T-helper 17 cell (primary cell): ENCODE data around the gene ZNF512B. TPM values are rescaled to one million over a fixed set of nuclear protein-coding genes. Genes with fewer than 3 reads are reported as not detected.
"Not testable (repeated sequence)": the region's sequence is repeated elsewhere in the genome, so short reads cannot be mapped to it uniquely, and the experiment has no call there.

Source experiments
- ATAC-seq: fragments of 150-1000 bp; cut with Tn5 transposase; 2 replicates; pipeline ENCODE4 v1.10.0; 2021; ENCODE audit warnings: mild to moderate bottlenecking, moderate library complexity
- DNase-seq, 3 donors: peaks; one replicate each; pipeline versions ENCODE4 v3.0.0 to v3.0.0-alpha.2; 2020 to 2021
- H3K9me3 ChIP-seq: one replicate; pipeline ENCODE4 v1.7.0; 2013; ENCODE audit warnings: low read length, mild to moderate bottlenecking; ENCODE audit not compliant: control insufficient read depth, poor library complexity, severe bottlenecking
- H3K27ac Mint-ChIP-seq: one replicate; pipeline ENCODE4 v1.8.0; 2022; ENCODE audit warnings: mild to moderate bottlenecking, moderate library complexity, mixed read lengths
- H3K27me3 Mint-ChIP-seq: one replicate; pipeline ENCODE4 v1.8.0; 2022; ENCODE audit warnings: mixed read lengths
- H3K36me3 Mint-ChIP-seq: one replicate; pipeline ENCODE4 v1.8.0; 2022; ENCODE audit warnings: low read depth, mixed read lengths
- H3K4me1 Mint-ChIP-seq: one replicate; pipeline ENCODE4 v1.8.0; 2022; ENCODE audit warnings: mild to moderate bottlenecking, mixed read lengths
- H3K4me3 Mint-ChIP-seq: one replicate; pipeline ENCODE4 v1.8.0; 2022; ENCODE audit warnings: mild to moderate bottlenecking, moderate library complexity, mixed read lengths
- total RNA-seq, 4 donors: library from RNA in 2 of 4; stranded (reverse) in 2 of 4; gene quantifications; one replicate each; pipeline ENCODE4 v1.2.3 and lab custom pipeline; 2022 to 2026

Gene ZNF512B
- total RNA-seq, 2 donors from 2014 or later: 17.9 to 18.8 TPM

DNA sequence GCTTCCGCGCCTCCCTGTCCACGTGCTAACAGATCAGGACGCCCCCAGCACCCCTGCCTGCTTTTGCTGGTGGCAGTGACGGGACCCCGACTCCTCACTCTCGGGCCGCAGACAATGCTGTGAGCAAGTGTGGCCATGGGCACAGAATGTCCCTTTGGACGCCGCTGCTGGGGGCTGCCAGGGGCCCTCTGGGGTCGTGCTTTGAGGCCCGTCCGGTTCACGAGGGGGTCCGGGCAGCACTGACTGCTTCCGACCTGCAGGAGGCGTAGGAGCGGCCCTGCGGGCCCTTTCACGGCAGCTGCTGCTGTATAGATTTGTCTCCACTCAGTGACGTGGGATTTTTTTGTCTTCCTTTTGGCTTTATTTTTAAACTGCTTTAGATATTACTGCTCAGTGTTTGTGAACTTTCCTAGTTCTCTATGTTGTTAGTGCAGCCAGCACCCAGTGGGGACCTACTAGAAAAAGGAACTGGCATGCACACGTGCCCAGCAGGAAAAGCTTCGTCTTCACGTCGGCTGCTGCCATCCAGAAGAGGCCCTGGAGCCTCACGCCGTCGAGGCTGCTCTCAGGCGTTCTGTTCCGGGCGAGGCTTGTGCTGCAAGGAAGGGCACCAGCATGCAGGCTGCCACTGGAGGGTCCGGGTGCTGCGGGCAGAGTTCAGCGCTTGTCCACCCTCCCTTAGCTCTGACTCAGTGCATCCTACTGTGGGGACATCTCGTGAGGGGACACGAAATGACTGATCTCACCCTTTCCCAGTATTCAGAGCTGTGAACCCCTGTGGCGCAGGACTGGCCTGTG, 35.3 kb downstream of the ZNF512B start:
- Mint-ChIP-seq H3K36me3 (no peaks in the 10 kb centered on the region), H3K4me3 (no peak overlapping the region), H3K27me3 (no peaks in the 10 kb centered on the region), H3K4me1 (peaks cover 12% of the 10 kb centered on the region), H3K27ac (peak overlapping the region; percentile 39)
- ATAC-seq: no peak
- no peaks in the 10 kb centered on the region for H3K9me3 ChIP-seq
- no peak for DNase-seq

- Mint-ChIP-seq H3K27ac (no peak overlapping the region), H3K36me3 (no peaks in the 10 kb centered on the region), H3K27me3 (no peaks in the 10 kb centered on the region), H3K4me1 (peaks cover 12% of the 10 kb centered on the region), H3K4me3 (no peak overlapping the region)
- ATAC-seq: no peak
- no peak for DNase-seq
- no peaks in the 10 kb centered on the region for H3K9me3 ChIP-seq
These were observed 36.1 kb downstream of the ZNF512B start for GRCh38 chr20:63933646-63934045.

GRCh38 chr20:63932606-63933160, 37.0 kb downstream of the ZNF512B start:
- DNase-seq (no peak), ATAC-seq (no peak)
- H3K9me3 ChIP-seq: no peaks in the 10 kb centered on the region
- H3K27me3 Mint-ChIP-seq: no peaks in the 10 kb centered on the region
- H3K27ac Mint-ChIP-seq: peak overlapping the region; percentile 67
- no peak overlapping the region for H3K4me3 Mint-ChIP-seq
- peaks cover 12% of the 10 kb centered on the region for H3K4me1 Mint-ChIP-seq
- H3K36me3 Mint-ChIP-seq: no peaks in the 10 kb centered on the region

DNA sequence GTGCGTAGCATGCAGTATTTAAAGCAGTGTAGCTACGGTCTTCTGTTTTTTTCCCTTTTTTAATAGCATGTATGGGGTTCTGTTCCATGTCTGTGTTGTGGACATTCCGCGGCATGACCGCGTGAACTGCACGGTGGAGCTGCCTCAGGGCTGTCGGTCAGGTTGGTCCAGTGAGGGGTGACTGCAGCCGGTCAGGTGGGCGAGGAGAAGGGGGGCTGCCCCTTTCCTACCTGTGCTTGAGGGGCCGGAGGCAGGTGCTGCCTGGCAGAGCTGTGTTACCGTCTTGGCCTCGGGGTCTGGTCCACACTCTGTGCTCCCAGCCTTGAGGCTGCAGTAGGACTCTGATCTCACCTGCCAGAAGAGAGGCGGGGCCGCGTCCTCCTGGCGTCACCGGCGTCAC, 38.0 kb downstream of the ZNF512B start:
- H3K36me3 Mint-ChIP-seq: no peaks in the 10 kb centered on the region
- no peak for DNase-seq
- peaks cover 12% of the 10 kb centered on the region for H3K4me1 Mint-ChIP-seq
- no peak for ATAC-seq
- H3K27ac Mint-ChIP-seq: peak overlapping the region; percentile 67
- H3K4me3 Mint-ChIP-seq: no peak overlapping the region
- H3K27me3 Mint-ChIP-seq: no peaks in the 10 kb centered on the region
- H3K9me3 ChIP-seq: no peaks in the 10 kb centered on the region

DNA sequence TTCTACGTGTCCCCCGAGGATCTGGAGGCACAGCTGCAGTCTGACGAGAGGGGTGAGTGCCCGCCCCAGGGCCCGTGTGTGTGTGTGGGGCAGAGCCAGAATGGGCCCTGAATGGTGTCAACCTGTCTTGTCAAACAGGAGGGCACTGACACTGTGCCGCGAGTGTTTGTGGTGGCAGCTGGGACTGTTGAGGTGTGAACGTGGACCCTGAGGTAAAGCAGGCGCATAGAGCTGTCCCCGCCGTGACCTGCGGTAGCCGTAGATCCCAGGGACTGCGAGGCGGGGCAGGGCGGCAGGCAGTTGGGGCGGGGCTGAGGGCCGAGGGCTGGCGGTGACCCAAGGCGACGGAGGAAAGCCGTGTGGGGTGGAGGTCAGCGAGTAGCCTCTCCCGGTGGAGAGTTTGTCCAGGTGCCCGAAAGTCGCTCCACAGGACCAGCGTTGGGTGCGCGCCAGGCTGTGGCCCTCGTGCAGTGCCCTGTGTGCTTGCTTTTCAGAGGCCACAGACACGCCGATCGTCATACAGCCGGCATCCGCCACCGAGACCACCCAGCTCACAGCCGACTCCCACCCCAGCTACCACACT, 38.7 kb downstream of the ZNF512B start:
- no peak for ATAC-seq
- Mint-ChIP-seq H3K27me3 (no peaks in the 10 kb centered on the region), H3K27ac (peak overlapping the region; percentile 34), H3K4me3 (no peak overlapping the region), H3K4me1 (peaks cover 12% of the 10 kb centered on the region), H3K36me3 (no peaks in the 10 kb centered on the region)
- DNase-seq: no peak
- H3K9me3 ChIP-seq: no peaks in the 10 kb centered on the region

GRCh38 chr20:63929473-63929883, 40.3 kb downstream of the ZNF512B start:
- not testable (repeated sequence) for DNase-seq, H3K4me1 Mint-ChIP-seq, H3K27me3 Mint-ChIP-seq, ATAC-seq, H3K4me3 Mint-ChIP-seq, H3K9me3 ChIP-seq, H3K27ac Mint-ChIP-seq, H3K36me3 Mint-ChIP-seq

DNA sequence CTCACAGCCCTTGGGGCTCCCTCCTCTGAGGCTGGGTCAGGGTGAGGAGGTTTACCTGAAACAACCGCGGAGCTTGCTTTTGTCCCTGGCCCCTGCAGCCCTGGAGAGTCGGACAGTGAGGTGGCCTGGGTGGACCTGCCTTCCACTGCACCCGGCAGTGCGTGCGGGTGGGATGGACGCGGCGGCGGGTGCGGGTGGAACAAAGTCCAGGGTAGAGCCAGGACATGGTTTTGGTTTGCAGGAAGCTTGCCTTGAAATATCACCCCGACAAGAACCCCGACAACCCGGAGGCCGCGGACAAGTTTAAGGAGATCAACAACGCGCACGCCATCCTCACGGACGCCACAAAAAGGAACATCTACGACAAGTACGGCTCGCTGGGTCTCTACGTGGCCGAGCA, 40.7 kb downstream of the ZNF512B start:
- no peaks in the 10 kb centered on the region for H3K27me3 Mint-ChIP-seq
- no peak for DNase-seq
- no peaks in the 10 kb centered on the region for H3K9me3 ChIP-seq
- no peaks in the 10 kb centered on the region for H3K36me3 Mint-ChIP-seq
- H3K4me3 Mint-ChIP-seq: no peak overlapping the region
- H3K4me1 Mint-ChIP-seq: peaks cover 2% of the 10 kb centered on the region
- no peak overlapping the region for H3K27ac Mint-ChIP-seq
- ATAC-seq: no peak

GRCh38 chr20:63926298-63926697, 43.4 kb downstream of the ZNF512B start:
- Mint-ChIP-seq H3K36me3 (no peaks in the 10 kb centered on the region), H3K4me1 (peaks cover 6% of the 10 kb centered on the region), H3K27ac (no peak overlapping the region), H3K4me3 (no peak overlapping the region), H3K27me3 (no peaks in the 10 kb centered on the region)
- ATAC-seq (no peak), DNase-seq (no peak)
- no peaks in the 10 kb centered on the region for H3K9me3 ChIP-seq

DNA sequence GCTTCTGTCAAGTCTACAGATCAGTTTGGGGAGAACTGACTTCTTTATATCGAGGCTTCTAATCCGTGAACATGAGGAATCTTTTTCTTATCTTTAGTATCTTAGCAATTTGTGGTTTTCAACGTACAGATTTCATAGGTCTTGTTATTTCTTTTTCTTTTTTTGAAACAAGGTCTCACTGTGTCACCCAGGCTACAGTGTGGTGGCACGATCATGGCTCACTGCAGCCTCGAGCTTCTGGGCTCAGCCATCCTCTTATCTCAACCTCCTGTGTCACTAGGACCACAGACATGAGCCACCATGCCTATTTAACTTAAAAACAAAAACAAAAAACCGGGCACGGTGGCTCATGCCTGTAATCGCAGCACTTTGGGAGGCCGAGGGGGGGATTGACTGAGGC, 45.5 kb downstream of the ZNF512B start:
- H3K27ac Mint-ChIP-seq: peak overlapping the region; percentile 43
- H3K36me3 Mint-ChIP-seq: no peaks in the 10 kb centered on the region
- peaks cover 4% of the 10 kb centered on the region for H3K4me1 Mint-ChIP-seq
- no peaks in the 10 kb centered on the region for H3K27me3 Mint-ChIP-seq
- no peak overlapping the region for H3K4me3 Mint-ChIP-seq
- no peak for ATAC-seq
- H3K9me3 ChIP-seq: no peaks in the 10 kb centered on the region
- no peak for DNase-seq

DNA sequence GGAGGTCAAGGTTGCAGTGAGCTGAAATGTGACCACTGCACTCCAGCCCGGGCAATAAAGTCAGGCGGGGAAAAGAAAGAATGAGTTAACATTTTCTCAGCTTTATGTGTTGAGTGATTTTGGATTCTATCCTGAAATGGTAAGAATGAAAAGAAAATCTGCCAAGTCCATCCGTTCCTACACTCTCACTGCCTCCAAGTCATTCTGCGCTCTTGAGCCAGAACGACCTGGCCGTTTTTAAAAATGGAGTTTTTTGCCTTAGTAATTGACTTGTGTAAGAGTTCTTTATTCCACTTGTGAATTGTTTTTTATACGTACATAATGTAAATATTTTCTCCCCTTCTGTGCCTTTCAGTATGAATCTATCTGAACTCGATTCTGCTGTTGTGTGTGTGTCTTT, 46.1 kb downstream of the ZNF512B start:
- Mint-ChIP-seq H3K36me3 (no peaks in the 10 kb centered on the region), H3K4me1 (peaks cover 4% of the 10 kb centered on the region), H3K27me3 (no peaks in the 10 kb centered on the region), H3K27ac (peak overlapping the region; percentile 43), H3K4me3 (no peak overlapping the region)
- no peaks in the 10 kb centered on the region for H3K9me3 ChIP-seq
- no peak for DNase-seq
- no peak for ATAC-seq

DNA sequence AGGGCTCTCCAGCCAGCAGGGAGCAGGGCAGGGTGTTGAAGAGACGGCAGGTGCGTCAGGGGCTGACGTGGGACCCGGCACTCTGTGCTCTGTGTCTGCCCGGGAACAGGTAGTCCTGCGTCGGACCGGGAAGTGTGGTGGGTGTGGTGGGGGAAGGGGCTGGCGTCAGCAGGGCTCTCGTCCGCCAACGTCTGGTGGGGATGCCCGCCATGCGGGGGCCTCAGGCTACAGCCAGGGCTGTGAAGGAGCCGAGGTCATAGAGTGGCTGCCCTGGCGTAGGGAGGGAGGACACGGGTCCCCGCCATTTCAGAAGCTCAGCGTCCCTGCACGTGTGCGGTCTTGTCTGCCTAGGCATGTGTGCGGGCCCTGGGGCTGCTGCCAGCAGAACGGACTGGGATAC, 49.5 kb downstream of the ZNF512B start:
- Mint-ChIP-seq H3K36me3 (no peaks in the 10 kb centered on the region), H3K27me3 (no peaks in the 10 kb centered on the region), H3K4me1 (peaks cover 5% of the 10 kb centered on the region)

DNA sequence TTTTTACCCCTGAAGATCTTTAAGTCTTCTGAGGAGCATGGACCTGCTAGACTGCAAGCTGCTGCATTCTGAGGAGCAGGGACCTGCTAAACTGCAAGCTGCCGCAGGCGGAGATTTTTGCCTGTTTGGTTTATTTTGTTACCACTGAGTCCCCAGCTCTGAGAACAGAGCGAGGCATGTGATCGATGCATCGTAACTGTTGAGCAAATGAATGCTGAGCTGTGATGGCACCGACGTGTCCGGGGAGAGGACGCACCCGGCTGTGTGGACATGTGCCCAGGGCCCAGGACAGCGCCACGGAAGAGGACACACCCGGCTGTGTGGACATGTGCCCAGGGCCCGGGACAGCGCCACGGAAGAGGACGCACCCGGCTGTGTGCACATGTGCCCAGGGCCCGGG, 50.6 kb downstream of the ZNF512B start:
- H3K27ac Mint-ChIP-seq: peak overlapping the region; percentile 57
- peaks cover 5% of the 10 kb centered on the region for H3K4me1 Mint-ChIP-seq
- H3K4me3 Mint-ChIP-seq: no peak overlapping the region

More for the DNA sequence above, 49.5 kb downstream of the ZNF512B start:
- H3K27ac Mint-ChIP-seq: no peak overlapping the region
- DNase-seq (no peak), ATAC-seq (no peak)
- no peaks in the 10 kb centered on the region for H3K9me3 ChIP-seq
- no peak overlapping the region for H3K4me3 Mint-ChIP-seq

DNA sequence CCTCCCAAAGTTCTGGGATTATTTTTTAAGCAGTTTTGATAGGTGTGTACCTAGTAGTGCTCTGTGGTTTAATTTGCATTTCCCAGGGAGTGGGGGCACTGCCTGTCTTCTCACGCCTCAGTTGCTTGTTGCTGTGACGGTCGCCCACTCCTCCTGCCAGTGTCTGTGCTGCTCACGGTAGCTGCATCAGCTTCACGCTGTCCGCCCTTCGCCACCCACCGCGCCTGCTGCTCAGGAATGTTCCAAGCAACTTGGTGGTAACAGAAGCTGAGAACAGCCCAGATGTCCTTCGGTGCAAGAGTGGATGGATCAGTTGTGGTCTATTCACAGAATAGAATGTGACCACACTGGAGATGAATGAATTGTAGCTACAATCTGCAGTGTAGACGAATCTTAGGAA, 51.9 kb downstream of the ZNF512B start:
- peaks cover 7% of the 10 kb centered on the region for H3K4me1 Mint-ChIP-seq
- H3K9me3 ChIP-seq: no peaks in the 10 kb centered on the region
- H3K4me3 Mint-ChIP-seq: no peak overlapping the region
- H3K36me3 Mint-ChIP-seq: peaks cover 2% of the 10 kb centered on the region
- no peaks in the 10 kb centered on the region for H3K27me3 Mint-ChIP-seq
- ATAC-seq (no peak), DNase-seq (no peak)
- H3K27ac Mint-ChIP-seq: peak overlapping the region; percentile 57

More for the DNA sequence above, 50.6 kb downstream of the ZNF512B start:
- H3K9me3 ChIP-seq: no peaks in the 10 kb centered on the region
- ATAC-seq: no peak
- no peaks in the 10 kb centered on the region for H3K36me3 Mint-ChIP-seq
- DNase-seq: no peak
- H3K27me3 Mint-ChIP-seq: no peaks in the 10 kb centered on the region
